SU-DHL-6 (cell line): ENCODE data around the gene TLR8.

Experiments
- EZH2phosphoT487 ChIP-seq: fragments of 200-600 bp; sonication (generic), shearing (Covaris generic); conservative IDR thresholded peaks from 2 replicates; pipeline ENCODE4 v1.6.1; 2018; ENCODE audit warnings: mild to moderate bottlenecking, antibody characterized with exemption, low read length, moderate library complexity, mixed read lengths
- TF ChIP-seq, protein P1 (sequence below): fragments of 200-600 bp; sonication (generic); IDR thresholded peaks from one replicate; pipeline ENCODE4 v1.5.1; 2017; ENCODE audit warnings: antibody characterized with exemption, mild to moderate bottlenecking, low read length, moderate library complexity; ENCODE audit not compliant: insufficient read depth, poor library complexity, severe bottlenecking

DNA sequence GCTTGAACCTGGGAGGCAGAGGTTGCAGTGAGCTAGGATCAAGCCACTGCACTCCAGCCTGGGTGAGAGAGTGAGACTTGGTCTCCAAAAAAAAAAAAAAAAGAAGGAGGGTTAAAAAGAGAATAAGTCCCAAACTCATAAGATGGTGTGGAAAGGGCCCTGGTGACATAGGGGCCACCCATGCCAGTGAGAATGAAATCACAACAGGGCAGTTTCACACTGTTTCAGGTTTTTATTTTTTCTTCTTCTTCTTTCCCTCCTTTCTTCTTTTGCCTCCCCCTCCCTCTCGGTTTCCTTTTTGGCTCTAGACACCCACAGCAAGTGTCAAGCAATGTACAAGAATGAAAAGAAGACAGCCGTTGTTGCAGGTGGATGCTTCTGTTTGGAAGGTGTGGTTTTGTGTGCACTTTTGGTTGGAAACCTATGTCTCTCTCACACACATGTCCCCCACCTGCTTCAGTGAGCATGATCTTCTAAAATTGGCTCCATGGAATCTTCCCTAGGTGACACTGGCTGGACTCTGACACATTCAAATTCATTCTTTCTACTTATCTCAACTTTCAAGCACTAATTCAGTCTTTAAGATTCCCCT, 14.4 kb upstream of the TLR8 start:
- TF ChIP-seq, protein P1, sequence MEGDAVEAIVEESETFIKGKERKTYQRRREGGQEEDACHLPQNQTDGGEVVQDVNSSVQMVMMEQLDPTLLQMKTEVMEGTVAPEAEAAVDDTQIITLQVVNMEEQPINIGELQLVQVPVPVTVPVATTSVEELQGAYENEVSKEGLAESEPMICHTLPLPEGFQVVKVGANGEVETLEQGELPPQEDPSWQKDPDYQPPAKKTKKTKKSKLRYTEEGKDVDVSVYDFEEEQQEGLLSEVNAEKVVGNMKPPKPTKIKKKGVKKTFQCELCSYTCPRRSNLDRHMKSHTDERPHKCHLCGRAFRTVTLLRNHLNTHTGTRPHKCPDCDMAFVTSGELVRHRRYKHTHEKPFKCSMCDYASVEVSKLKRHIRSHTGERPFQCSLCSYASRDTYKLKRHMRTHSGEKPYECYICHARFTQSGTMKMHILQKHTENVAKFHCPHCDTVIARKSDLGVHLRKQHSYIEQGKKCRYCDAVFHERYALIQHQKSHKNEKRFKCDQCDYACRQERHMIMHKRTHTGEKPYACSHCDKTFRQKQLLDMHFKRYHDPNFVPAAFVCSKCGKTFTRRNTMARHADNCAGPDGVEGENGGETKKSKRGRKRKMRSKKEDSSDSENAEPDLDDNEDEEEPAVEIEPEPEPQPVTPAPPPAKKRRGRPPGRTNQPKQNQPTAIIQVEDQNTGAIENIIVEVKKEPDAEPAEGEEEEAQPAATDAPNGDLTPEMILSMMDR: no peak
- TF ChIP-seq EZH2phosphoT487: no peak
